VCaP (cell line): ENCODE data around the gene SGTA.

ENCODE experiments used
- H3K27ac ChIP-seq: fragments of 450-650 bp; 2 replicates; pipeline ENCODE4 v1.5.1; 2017
- CTCF ChIP-seq: fragments of 450-650 bp; conservative IDR thresholded peaks from 2 replicates; pipeline ENCODE4 v1.5.1; 2017; ENCODE audit warnings: mild to moderate bottlenecking, moderate library complexity

SGTA gene

GRCh38 chr19:2780284-2780683, 2.8 kb downstream of the SGTA start:
- H3K27ac ChIP-seq: no peak overlapping the region
- no peak for TF ChIP-seq CTCF

- H3K27ac ChIP-seq: no peak overlapping the region
- TF ChIP-seq CTCF: no peak
These were observed 3.8 kb downstream of the SGTA start for GRCh38 chr19:2779121-2779740.

- no peak overlapping the region for H3K27ac ChIP-seq
- no peak for TF ChIP-seq CTCF
These were observed 5.0 kb downstream of the SGTA start for GRCh38 chr19:2777952-2778683.

GRCh38 chr19:2775556-2776430, 7.3 kb downstream of the SGTA start:
- H3K27ac ChIP-seq: no peak overlapping the region
- no peak for TF ChIP-seq CTCF

GRCh38 chr19:2774953-2775555, 8.0 kb downstream of the SGTA start:
- TF ChIP-seq CTCF: no peak
- no peak overlapping the region for H3K27ac ChIP-seq

GRCh38 chr19:2774083-2774679, 8.9 kb downstream of the SGTA start:
- H3K27ac ChIP-seq: no peak overlapping the region
- no peak for TF ChIP-seq CTCF
